Stomach (tissue), 4 donors: ENCODE results near the gene PERM1.

Source experiments
- EP300 ChIP-seq: sonication (generic); formaldehyde crosslinking; IDR thresholded peaks from one replicate; pipeline ENCODE4 v1.6.1; 2017; ENCODE audit warnings: antibody characterized with exemption
- TF ChIP-seq, protein P1 (sequence below), 7 experiments: fragments of 450-650 bp in 4 of 7; fragments of 200-600 bp in 3 of 7; sonication (generic) in 3 of 7; IDR thresholded peaks; one replicate each; pipeline ENCODE4 v1.5.1; 2016 to 2019; ENCODE audit warnings: antibody characterized with exemption in 7 of 7, control low read depth in 2 of 7, mild to moderate bottlenecking in 1 of 7

DNA sequence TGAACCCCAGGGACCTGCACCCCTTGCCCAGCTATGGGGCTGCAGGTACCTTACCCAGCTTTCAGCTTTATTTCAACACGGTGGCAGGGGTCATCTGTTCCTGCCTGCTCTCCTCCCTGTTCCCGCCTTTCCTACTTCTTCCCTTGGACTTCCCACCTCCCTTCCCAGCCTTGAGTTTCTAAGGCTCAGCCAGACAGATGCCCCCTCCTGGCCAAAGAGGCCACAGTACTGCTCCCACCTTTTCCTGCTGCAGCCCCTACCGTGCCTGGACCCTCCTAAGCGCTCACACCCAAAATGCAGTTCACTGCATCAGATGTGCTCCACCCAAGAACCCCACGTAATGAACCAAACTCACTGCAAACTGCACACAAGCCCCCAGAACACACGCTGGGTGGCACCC lies 30.5 kb downstream of the PERM1 start:
- no peak for TF ChIP-seq EP300
- TF ChIP-seq, protein P1, sequence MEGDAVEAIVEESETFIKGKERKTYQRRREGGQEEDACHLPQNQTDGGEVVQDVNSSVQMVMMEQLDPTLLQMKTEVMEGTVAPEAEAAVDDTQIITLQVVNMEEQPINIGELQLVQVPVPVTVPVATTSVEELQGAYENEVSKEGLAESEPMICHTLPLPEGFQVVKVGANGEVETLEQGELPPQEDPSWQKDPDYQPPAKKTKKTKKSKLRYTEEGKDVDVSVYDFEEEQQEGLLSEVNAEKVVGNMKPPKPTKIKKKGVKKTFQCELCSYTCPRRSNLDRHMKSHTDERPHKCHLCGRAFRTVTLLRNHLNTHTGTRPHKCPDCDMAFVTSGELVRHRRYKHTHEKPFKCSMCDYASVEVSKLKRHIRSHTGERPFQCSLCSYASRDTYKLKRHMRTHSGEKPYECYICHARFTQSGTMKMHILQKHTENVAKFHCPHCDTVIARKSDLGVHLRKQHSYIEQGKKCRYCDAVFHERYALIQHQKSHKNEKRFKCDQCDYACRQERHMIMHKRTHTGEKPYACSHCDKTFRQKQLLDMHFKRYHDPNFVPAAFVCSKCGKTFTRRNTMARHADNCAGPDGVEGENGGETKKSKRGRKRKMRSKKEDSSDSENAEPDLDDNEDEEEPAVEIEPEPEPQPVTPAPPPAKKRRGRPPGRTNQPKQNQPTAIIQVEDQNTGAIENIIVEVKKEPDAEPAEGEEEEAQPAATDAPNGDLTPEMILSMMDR (IDR thresholded peaks at IDR 0.05) = peak in 1 of 7 experiments; percentile 25
